SK-N-SH treated with all-trans-retinoic acid at 6 μM for 48 hours (cell line): ENCODE data around the gene SHF.
A peak's percentile ranks its signal among the peaks of the same experiment; 100 is the strongest.

ENCODE experiments used
- ATAC-seq: fragments of 200-7000 bp; cut with Tn5 transposase; 3 replicates; pipeline ENCODE4 v1.9.1; 2020; ENCODE audit warnings: mild to moderate bottlenecking, moderate library complexity
- ARNTL ChIP-seq: fragments of 450-650 bp; formaldehyde crosslinking; IDR thresholded peaks from 2 replicates; pipeline ENCODE4 v1.5.0; 2020; ENCODE audit warnings: low read depth, mild to moderate bottlenecking, moderate library complexity, borderline replicate concordance
- BACH2 ChIP-seq: fragments of 250-450 bp; sonication (Bioruptor Pico); IDR thresholded peaks from 2 replicates; pipeline ENCODE4 v1.9.0; 2021; ENCODE audit warnings: mild to moderate bottlenecking, borderline replicate concordance
- ESRRG ChIP-seq: fragments of 250-450 bp; sonication (Bioruptor Pico); IDR thresholded peaks from 2 replicates; pipeline ENCODE4 v1.6.1; 2021; ENCODE audit warnings: mild to moderate bottlenecking
- GLIS3 ChIP-seq: fragments of 250-450 bp; sonication (Bioruptor Pico); IDR thresholded peaks from 2 replicates; pipeline ENCODE4 v1.5.0; 2020; ENCODE audit warnings: mild to moderate bottlenecking, moderate library complexity
- OSR1 ChIP-seq: fragments of 250-450 bp; sonication (Bioruptor Pico); IDR thresholded peaks from 2 replicates; pipeline ENCODE4 v1.8.0; 2022; ENCODE audit warnings: moderate library complexity, mild to moderate bottlenecking, inconsistent platforms
- PPARA ChIP-seq: fragments of 250-450 bp; sonication (Bioruptor Pico); IDR thresholded peaks from 2 replicates; pipeline ENCODE4 v1.5.0; 2020; ENCODE audit warnings: mild to moderate bottlenecking, borderline replicate concordance
- RARB ChIP-seq: fragments of 250-450 bp; sonication (Bioruptor Pico); IDR thresholded peaks from 2 replicates; pipeline ENCODE4 v1.8.0; 2021; ENCODE audit warnings: mild to moderate bottlenecking, moderate library complexity
- SNAI2 ChIP-seq: fragments of 250-450 bp; sonication (Bioruptor Pico); IDR thresholded peaks from 2 replicates; pipeline ENCODE4 v1.5.0; 2020; ENCODE audit warnings: mild to moderate bottlenecking, moderate library complexity
- TCF4 ChIP-seq: fragments of 250-450 bp; sonication (Bioruptor Pico); IDR thresholded peaks from 2 replicates; pipeline ENCODE4 v1.8.0; 2021; ENCODE audit warnings: mild to moderate bottlenecking, moderate library complexity, borderline replicate concordance
- TOX ChIP-seq: fragments of 250-450 bp; sonication (Bioruptor Pico); IDR thresholded peaks from 2 replicates; pipeline ENCODE4 v1.8.0; 2021; ENCODE audit warnings: mild to moderate bottlenecking, moderate library complexity, borderline replicate concordance
- ZC3H10 ChIP-seq: fragments of 250-450 bp; sonication (Bioruptor Pico); IDR thresholded peaks from 2 replicates; pipeline ENCODE4 v1.5.1; 2021; ENCODE audit warnings: mild to moderate bottlenecking, moderate library complexity
- ZFP3 ChIP-seq: fragments of 250-450 bp; sonication (Bioruptor Pico); IDR thresholded peaks from 2 replicates; pipeline ENCODE4 v1.5.0; 2020; ENCODE audit warnings: mild to moderate bottlenecking, moderate library complexity
- ZNF565 ChIP-seq: fragments of 450-650 bp; formaldehyde crosslinking; conservative IDR thresholded peaks from 2 replicates; pipeline ENCODE4 v1.5.0; 2020; ENCODE audit warnings: low read depth, mild to moderate bottlenecking, moderate library complexity
- ZNF8 ChIP-seq: fragments of 450-650 bp; formaldehyde crosslinking; IDR thresholded peaks from 2 replicates; pipeline ENCODE4 v1.5.0; 2020; ENCODE audit warnings: mild to moderate bottlenecking, moderate library complexity
- TF ChIP-seq, protein P1 (sequence below): fragments of 250-450 bp; sonication (Bioruptor Pico); IDR thresholded peaks from 2 replicates; pipeline ENCODE4 v1.5.0; 2020; ENCODE audit warnings: mild to moderate bottlenecking, moderate library complexity
- TF ChIP-seq, protein P2 (sequence below): fragments of 250-450 bp; sonication (Bioruptor Pico); IDR thresholded peaks from 2 replicates; pipeline ENCODE4 v1.5.1; 2020; ENCODE audit warnings: low read depth, mild to moderate bottlenecking, moderate library complexity
- TF ChIP-seq, protein P3 (sequence below): fragments of 250-450 bp; sonication (Bioruptor Pico); IDR thresholded peaks from 2 replicates; pipeline ENCODE4 v1.8.0; 2021; ENCODE audit warnings: low read depth, mild to moderate bottlenecking, moderate library complexity, borderline replicate concordance
- TF ChIP-seq, protein P4 (sequence below): fragments of 250-450 bp; sonication (Bioruptor Pico); IDR thresholded peaks from 2 replicates; pipeline ENCODE4 v1.8.0; 2020; ENCODE audit warnings: mild to moderate bottlenecking, moderate library complexity, borderline replicate concordance

SHF gene

DNA sequence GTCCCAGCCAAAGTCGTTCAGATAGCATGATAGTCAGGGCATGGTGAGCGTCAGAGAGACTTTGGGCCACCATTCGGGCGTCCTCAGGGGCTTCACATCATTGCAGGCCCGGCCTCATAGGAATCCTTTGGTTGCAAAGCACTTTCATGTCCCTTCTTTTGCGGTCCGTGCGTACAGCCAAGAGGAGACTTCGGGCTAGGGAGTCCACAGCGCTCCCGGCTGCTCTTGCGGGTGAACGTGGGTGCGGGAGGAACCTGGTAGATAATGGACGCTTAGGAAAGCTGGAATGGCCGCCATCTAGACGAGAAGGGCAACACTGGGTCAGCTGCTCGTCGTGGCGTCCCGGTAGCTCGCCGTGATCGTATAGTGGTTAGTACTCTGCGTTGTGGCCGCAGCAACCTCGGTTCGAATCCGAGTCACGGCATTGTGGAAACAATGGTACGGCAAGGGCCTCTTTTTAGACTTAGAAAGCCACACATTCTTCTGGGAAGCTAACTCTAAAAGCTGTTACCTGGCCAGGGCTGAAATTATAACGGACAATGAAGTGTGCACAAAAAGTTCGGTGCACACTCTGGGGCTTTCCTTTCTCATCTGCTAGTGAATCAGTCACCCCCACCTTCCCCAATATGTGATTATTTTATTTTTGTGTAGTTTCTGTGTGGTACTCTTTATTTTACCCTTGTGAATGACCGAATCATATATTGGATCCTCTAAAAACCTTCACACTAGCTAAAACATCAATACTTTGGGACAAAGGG, 13.2 kb upstream of the SHF start:
- peak; percentile 29 for ATAC-seq
- TF ChIP-seq ZNF8, result peak; percentile 68
- TF ChIP-seq TCF4, result no peak
- TF ChIP-seq SNAI2, result no peak

DNA sequence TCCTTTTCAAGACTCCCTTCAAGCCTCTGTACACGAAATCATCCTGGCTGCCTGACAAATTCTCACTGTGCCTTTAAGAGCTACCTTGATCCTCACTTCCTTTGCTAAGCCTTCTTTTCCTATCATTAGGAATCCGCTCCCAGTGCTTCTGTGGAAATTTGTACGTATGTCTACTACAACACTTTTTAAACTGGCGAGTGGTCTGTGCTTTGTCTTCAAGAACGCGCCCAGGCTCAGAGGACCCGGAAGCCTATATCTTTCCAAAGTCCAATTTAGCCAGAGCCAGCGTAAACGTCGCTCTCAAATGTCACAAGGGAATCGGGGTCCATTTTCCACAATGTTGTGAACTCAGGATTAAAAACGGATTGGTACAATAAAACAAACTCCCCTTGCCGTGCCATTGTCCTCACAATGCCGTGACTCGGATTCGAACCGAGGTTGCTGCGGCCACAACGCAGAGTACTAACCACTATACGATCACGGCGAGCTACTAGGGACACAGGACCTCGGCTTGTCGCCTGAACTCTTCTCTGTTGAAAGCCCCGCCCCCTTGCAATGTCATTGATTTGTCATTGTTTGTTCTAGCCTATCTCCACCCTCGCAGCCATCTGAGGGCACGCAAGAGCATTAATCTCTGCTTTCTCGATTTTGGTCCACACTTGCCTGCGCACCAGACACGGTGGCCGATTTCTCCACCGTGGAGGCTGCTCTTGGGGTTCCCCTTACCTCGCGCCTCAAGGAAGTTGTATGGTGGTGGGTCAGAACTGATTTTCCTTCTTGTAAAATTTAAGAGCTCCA, 12.4 kb upstream of the SHF start:
- ATAC-seq, result peak; percentile 68
- 0 out of 2 replicates have a peak, but pooled peaks have one; percentile 6 for TF ChIP-seq ESRRG (CRISPR knock-in tag)
- TF ChIP-seq ZNF8, result peak; percentile 48; the same call in 1 of the 2 replicates
- TF ChIP-seq OSR1 (CRISPR knock-in tag), result no peak
- TF ChIP-seq, protein P1, sequence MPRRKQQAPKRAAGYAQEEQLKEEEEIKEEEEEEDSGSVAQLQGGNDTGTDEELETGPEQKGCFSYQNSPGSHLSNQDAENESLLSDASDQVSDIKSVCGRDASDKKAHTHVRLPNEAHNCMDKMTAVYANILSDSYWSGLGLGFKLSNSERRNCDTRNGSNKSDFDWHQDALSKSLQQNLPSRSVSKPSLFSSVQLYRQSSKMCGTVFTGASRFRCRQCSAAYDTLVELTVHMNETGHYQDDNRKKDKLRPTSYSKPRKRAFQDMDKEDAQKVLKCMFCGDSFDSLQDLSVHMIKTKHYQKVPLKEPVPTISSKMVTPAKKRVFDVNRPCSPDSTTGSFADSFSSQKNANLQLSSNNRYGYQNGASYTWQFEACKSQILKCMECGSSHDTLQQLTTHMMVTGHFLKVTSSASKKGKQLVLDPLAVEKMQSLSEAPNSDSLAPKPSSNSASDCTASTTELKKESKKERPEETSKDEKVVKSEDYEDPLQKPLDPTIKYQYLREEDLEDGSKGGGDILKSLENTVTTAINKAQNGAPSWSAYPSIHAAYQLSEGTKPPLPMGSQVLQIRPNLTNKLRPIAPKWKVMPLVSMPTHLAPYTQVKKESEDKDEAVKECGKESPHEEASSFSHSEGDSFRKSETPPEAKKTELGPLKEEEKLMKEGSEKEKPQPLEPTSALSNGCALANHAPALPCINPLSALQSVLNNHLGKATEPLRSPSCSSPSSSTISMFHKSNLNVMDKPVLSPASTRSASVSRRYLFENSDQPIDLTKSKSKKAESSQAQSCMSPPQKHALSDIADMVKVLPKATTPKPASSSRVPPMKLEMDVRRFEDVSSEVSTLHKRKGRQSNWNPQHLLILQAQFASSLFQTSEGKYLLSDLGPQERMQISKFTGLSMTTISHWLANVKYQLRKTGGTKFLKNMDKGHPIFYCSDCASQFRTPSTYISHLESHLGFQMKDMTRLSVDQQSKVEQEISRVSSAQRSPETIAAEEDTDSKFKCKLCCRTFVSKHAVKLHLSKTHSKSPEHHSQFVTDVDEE (CRISPR knock-in tag), result 0 out of 2 replicates have a peak, but pooled peaks have one; percentile 35
- TF ChIP-seq, protein P2, sequence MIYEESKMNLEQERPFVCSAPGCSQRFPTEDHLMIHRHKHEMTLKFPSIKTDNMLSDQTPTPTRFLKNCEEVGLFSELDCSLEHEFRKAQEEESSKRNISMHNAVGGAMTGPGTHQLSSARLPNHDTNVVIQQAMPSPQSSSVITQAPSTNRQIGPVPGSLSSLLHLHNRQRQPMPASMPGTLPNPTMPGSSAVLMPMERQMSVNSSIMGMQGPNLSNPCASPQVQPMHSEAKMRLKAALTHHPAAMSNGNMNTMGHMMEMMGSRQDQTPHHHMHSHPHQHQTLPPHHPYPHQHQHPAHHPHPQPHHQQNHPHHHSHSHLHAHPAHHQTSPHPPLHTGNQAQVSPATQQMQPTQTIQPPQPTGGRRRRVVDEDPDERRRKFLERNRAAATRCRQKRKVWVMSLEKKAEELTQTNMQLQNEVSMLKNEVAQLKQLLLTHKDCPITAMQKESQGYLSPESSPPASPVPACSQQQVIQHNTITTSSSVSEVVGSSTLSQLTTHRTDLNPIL (CRISPR knock-in tag), result no peak

DNA sequence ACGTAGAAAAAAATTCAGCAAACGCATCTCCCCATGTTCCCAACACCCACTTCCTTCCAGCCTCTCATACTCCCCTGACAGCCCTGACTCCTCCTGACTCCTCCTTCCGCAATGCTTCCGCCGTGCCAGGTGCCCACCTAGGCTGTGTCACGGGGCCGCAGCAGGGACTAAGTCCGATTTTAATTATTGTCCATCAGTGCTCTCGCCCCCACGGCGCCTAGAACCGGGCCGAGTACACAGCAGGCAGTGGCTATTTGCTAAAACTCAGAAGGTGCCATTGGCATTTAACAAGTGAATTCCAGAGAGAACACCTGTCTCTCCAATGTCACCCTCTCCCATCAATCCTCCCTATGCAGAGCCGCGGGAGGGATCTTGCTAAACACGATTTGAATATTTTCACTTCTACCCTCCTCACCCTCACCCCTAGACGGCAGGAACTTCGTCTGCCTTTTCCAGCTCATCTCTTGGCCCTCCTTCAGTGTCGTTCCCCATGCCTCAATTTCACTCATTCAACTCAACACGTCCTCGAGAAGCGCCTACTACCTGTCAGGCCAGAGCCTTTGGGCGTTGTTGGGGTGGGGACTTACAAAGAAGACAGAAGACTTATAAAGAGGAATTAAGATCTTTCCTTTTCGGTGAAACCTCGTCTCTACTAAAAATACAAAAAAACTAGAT, 11.5 kb upstream of the SHF start:
- no peak for ATAC-seq
- no peak for TF ChIP-seq SNAI2
- TF ChIP-seq GLIS3 (CRISPR knock-in tag), result no peak
- TF ChIP-seq ARNTL (CRISPR knock-in tag), result no peak
- TF ChIP-seq, protein P3, sequence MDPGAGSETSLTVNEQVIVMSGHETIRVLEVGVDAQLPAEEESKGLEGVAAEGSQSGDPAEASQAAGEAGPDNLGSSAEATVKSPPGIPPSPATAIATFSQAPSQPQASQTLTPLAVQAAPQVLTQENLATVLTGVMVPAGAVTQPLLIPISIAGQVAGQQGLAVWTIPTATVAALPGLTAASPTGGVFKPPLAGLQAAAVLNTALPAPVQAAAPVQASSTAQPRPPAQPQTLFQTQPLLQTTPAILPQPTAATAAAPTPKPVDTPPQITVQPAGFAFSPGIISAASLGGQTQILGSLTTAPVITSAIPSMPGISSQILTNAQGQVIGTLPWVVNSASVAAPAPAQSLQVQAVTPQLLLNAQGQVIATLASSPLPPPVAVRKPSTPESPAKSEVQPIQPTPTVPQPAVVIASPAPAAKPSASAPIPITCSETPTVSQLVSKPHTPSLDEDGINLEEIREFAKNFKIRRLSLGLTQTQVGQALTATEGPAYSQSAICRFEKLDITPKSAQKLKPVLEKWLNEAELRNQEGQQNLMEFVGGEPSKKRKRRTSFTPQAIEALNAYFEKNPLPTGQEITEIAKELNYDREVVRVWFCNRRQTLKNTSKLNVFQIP (CRISPR knock-in tag), result no peak
- TF ChIP-seq ZFP3 (CRISPR knock-in tag), result no peak
- TF ChIP-seq, protein P4, sequence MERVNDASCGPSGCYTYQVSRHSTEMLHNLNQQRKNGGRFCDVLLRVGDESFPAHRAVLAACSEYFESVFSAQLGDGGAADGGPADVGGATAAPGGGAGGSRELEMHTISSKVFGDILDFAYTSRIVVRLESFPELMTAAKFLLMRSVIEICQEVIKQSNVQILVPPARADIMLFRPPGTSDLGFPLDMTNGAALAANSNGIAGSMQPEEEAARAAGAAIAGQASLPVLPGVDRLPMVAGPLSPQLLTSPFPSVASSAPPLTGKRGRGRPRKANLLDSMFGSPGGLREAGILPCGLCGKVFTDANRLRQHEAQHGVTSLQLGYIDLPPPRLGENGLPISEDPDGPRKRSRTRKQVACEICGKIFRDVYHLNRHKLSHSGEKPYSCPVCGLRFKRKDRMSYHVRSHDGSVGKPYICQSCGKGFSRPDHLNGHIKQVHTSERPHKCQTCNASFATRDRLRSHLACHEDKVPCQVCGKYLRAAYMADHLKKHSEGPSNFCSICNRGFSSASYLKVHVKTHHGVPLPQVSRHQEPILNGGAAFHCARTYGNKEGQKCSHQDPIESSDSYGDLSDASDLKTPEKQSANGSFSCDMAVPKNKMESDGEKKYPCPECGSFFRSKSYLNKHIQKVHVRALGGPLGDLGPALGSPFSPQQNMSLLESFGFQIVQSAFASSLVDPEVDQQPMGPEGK, result no peak

DNA sequence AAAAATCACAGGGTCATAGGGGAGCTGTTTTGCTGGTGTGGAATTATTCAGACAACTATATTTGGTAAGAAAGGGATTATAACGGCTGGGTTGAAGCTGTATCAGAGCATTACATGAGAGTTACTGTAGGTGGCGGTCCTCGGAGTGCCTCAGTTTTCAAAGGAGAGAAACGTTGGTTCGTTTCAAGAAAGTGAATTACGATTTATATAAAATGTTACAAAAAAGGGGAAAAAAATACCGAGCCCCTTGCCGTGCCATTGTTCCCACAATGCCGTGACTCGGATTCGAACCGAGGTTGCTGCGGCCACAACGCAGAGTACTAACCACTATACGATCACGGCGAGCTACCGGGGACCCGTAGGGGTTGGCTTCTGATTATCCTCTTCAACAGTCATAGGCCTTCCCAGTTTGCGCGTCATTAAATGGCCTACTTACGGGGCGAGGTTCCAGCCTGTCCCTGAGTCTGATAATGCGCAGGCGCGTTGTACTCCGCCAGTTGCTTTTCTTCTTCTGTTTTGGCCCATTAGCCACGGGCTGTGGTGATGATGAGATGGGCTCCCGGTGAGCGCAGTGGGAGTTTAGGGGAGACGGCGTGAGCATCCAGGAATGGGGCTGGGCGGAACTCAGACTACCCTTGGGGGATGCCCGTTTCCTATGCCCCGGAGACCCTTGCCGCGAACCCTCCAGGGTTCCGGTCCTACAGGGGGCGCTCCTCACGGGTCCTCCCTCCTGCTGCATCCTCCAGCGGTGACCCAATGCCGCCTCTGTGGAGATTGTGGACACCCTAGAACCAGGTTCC, 10.8 kb upstream of the SHF start:
- ATAC-seq, result peak; percentile 78
- TF ChIP-seq ZNF565 (CRISPR knock-in tag) (no peak), ESRRG (CRISPR knock-in tag) (no peak), PPARA (CRISPR knock-in tag) (no peak), ZFP3 (CRISPR knock-in tag) (no peak), BACH2 (CRISPR knock-in tag) (no peak), ZC3H10 (CRISPR knock-in tag) (no peak), ARNTL (CRISPR knock-in tag) (no peak), RARB (CRISPR knock-in tag) (no peak), TOX (CRISPR knock-in tag) (no peak)
- TF ChIP-seq, protein P1 (CRISPR knock-in tag), result peak; percentile 28; the same call in 1 of the 2 replicates
- TF ChIP-seq, protein P2 (CRISPR knock-in tag), result no peak
